GM19468 (cell line): ENCODE data around the gene CD209.
A peak's percentile ranks its signal among the peaks of the same experiment; 100 is the strongest.

Experiments used
- ATAC-seq: cut with Tn5 transposase; IDR thresholded peaks from one replicate; pipeline ENCODE4 v1.9.1; 2021; ENCODE audit warnings: mild to moderate bottlenecking, moderate library complexity, moderate number of reproducible peaks; ENCODE audit not compliant: unreplicated experiment; ENCODE audit errors: extremely low read depth

CD209 gene

DNA sequence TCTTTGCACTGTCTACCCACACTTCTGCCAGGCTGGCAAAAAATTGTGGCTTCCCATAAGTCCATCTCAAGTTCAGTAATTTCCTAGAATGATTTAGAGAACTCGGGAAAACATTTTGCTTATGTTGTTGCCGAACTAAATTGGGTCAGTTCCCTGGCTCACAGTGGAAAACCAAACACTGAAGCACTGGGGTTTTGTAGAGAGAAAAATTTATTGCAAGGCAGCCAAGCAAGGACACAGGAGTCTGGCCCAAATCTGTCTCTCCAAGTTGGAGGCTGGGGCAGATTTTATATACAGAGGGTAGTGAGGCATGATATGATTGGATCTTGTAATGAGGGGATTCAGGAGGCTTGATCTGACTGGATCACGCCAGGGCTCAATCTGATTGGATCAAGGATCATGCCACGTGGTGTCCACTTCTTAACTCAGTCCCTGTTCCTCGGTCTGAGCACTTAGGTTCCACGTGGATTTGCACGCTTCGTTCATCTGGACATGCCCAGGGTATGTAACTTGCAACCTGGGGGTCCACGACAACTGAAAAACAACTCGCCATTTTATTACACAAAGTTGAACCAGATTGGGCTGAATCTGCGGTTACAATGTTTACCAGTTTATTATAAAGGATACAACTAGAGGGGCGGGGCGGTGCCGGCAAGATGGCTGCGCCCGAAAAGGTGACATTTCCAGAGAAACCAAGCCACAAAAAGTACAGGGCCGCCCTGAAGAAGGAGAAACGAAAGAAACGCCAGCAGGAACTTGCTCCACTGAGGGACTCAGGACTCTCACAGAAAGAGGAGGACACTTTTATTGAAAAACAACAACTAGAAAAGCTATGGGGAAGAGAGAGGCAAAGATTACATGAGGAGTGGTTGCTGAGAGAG lies 7.3 kb downstream of the CD209 start:
- ATAC-seq, result no peak

DNA sequence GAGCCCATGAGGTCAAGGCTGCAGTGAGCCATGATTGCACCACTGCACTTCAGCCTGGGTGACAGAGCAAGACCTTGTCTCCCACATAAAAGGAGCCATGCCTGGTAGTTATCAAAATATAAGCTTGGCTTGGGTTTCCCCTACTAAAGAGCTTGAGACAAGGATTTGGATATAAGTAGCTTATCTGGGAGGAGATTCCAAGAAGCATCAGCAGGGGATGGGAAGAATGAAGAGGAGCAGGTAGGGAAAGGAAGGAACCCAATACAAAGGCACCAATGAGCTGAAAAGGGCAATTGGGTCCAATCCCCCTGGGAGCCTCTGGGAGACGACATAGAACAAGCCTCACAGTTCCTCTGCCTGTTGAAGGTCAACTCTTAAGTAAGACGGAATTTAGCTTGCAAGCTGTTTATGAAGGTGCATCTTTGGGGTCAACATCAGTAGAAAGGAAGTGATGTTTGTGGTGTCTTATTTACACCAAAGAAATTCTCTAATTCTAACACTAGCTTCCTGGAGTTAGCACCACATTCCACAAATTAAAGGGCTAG lies 8.1 kb downstream of the CD209 start:
- no peak for ATAC-seq

DNA sequence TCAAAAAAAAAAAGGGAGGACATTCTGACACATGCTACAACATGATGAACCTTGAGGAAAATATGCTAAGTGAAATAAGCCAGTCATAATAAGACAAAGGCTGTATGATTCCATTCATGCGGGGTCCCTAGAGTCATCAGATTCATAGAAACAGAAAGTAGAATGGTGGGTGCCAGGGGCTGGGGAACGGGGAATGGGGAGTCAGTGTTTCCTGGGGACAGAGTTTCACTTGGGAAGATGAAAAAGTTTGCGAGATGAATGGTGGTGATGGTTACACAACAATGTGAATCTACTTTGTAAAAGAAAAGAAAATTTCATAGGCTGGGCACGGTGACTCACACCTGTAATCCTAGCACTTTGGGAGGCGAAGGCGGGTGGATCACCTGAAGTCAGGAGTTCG lies 9.3 kb downstream of the CD209 start:
- ATAC-seq, result no peak

DNA sequence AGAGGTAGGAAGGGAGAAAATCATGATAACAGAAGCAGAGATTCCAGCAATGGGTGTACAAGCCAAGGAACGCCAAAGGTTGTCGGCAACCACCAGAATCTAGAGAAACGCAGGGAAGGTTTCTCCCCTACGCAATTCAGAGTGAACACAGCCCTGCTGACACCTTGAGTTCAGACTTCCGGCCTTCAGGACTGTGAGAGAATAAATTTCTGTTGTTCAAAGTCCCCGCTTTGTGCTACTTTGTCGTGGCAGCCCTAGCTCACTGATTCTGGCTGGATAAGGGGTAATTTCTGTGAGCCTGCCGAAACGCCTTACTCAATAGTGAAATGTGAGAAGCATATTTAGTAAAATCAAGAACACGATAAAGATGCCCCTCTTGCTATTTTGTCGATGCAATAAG lies 10.1 kb downstream of the CD209 start:
- no peak for ATAC-seq

DNA sequence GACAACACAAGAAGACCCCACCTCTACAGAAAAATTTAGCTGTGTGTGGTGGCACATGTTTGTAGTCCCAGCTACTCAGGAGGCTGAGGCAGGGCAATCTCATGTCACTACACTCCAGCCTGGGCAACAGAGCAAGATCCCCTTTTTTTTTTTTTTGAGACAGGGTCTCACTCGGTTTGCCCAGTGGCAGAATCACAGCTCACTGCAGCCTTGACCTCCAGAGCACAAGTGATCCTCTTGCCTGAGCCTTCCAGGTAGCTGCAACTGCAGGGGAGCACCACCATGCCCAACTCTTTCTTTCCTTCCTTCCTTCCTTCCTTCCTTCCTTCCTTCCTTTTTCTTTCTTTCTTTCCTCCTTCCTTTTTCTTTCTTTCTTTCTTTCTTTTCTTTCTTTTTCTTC lies 11.2 kb downstream of the CD209 start:
- no peak for ATAC-seq

DNA sequence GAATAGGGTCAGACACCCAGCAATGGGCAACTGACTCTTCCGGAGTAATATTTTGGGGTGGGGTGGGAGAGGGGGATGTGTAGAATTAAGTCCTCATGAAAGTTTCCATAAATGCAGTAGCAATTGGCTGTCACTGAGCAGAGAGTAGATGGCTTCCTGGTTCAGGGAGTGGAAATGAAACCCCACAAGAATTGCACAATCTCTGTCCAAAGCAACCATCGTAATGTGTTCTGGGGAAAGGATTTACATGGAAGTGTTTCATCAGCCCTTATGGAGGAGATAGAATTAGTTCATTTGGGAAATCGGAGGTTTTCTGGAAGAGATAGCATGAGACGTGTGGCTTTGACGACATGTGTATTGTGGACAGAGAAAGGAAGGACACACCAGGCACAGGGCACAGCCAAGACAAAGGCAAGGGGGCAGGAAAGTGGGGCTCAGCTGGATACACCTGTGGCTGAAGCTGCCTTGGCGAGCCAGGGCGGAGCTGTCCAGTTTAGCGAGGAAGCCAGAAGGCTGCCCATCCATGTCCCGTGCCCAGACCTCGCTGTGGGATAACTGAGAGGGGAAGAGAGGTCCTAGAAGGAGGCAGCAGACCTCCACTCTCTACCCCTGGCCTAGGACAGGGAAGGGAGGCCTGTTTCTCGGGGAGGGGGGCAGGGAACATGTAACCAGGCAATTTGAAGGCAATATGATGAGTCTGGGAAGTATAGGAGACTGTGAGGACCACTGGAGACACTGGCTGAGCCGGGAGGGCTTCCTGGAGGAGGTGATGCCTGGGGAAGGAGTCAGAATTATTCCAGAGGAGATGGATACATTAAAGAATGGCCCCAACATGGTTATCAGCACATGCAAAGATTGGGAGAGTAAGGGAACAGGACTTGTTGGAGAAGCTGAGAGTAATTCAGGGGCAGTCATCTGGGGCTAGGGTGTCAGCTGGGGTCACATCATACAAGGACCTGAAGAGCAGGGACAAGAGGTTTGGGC lies 12.8 kb downstream of the CD209 start:
- ATAC-seq, result no peak

DNA sequence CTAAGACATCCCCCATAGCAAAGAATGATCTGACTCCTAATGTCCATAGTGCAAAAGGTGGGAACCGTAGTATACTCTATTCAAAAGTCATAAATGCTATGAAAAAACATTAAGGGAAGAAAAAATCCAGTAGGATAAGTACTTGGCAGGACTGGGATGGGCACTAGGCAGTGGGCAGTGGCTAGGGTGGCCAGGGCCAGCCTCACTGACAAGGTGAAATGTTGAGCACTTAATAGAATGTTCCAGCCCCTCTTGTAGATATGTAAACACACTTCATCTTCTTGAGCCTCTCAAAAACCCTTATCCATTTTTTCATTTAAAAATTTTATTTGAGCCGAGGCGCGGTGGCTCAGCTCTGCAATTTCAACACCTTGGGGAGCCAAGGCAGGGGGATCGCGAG lies 14.0 kb downstream of the CD209 start:
- ATAC-seq, result no peak

DNA sequence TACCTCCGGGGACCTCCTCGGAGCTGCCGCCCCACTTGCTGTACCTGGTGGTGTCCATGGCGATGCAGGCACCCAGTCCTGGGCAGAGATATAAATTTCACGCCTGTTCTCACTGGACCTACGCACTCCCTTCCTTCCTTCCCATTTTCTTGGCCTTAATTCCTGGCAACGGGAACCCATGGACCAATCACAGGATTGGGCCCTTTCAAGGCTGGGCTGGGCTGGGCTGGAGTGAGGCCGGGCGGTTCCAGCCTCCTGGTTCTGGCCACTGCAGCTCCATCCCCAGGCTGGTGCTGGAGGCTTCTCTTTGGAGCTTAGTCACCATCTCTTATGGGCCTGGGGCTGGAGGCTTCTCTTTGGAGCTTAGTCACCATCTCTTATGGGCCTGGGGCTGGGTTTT lies 15.3 kb downstream of the CD209 start, which contains the start of gene CLEC4G:
Gene CLEC4G, minus strand, starts transcription at position 66 of the 400 bp plus-strand sequence. Its CDS starts 8 bp downstream, at position 58.
- ATAC-seq, result no peak

DNA sequence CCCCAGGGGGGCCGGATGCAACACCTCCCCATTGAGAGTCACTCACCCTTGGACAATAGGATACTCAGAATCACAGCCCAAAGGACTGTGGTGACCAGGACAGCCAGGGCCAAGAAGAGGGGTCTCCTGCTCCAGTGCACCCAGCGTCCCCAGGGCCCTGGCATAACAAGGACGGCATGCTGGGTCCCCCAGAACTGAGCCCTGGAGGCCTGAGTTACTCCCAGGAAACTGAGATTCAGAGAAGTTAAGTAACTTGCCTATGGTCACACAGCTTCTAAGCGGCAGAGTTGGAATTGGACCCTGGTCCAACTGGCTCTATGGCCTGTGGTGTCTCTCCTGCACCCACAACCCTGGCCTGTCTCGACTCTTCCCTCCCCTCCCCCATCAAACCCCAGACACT lies 15.7 kb downstream of the CD209 start:
- no peak for ATAC-seq

DNA sequence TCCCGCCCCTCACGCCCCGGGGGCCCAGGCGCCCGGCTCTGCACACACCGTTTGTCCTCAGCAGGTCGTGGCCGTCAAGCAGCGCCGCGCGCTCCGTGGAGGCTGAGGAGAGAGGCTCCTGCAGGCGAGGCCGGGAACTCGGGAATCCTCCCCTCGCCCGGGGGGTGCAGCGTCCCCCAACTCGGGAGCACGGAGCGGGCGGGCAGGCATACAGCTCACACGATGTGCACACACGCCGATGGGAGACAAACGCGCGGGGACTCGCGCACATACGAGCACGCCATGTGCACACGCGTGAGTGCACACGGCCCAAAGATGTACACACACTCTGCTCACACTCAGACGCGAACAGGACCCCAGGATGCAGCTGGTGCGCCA lies 16.1 kb downstream of the CD209 start:
- no peak for ATAC-seq

DNA sequence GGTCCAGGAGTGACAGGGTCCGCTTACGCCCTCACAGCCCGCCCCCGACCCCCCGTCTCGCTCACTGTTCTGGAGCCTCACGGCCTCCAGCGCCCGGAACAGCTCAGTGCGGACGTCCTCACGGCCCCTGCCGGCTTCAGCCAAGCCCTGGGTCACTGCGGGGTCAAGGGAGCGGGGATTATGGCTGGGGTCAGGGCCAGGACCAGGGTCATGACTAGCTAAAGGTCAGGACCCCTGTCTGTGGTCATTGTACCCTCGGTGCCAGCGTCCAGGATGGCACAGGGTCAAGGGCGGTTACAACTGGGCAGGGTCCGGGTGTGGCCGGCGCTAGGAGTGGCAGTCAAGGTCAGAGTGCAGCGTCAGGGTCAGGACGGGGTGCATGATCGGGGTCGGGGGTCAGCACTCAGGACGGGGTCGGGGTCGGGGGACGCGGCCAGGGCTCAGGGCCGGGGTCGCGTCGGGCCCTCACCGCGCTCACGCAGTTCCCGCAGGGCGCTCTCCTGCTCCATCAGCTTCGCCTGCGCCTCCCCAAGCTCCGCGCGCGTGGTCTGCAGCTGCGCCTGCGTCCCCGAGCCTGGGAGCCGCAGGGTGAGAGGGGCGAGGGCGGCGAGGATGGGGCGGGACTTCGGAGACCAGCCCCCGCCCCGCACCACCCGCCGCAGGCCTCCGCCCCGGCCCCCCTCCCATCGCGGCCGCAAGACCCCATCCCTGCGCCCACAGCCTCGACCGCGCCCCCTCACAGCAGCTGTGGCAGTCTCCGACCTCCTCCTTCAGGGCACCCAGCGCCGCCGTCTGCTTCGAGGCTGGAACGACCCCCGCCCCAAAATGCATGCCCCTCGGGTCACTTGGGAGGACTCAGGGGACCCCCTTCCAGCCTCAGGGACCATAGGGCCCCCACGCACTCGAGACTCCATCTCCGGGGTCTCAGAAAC lies 16.8 kb downstream of the CD209 start:
- ATAC-seq, result no peak

DNA sequence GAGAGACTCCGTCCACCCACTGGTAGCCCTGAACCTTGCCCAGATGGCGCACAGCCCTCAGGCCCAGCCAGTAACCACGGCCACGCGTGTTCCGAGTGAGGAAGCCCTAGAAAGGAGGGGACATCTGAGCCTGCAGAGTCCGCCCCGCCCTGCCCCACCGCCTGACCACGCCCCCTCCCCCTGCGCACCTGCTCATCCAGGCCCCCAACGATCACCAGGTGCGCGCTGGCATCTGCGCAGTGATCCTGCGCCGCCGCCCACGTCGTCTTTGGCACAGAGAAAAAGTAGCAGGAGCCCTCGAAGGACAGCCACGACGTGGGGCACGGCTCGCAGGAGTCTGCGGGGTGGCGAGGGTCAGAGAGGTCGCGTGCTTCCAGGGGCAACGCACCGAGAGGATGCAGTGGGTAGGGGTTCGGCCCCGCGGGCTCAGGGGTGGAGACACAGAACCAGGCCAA lies 17.5 kb downstream of the CD209 start:
- no peak for ATAC-seq

DNA sequence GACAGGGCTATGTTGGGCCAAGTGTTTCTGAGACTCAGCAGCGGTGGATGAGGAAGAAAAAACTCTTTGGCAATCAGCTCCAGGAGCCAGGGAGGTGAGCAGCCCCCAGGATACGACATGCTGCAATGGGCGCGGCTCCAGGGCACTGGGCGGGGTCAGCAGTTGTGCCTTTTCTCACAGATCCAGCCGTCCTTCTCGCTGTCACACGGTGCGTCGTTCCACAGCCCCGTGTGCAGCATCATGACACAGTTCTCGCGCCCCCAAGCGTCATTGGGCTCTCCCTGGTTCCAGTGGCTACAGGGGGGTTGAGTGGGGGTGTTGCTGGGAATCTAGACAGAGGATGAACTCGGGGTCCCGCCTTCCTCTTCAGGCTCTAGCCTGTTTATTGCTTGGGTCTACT lies 18.1 kb downstream of the CD209 start:
- ATAC-seq, result no peak

DNA sequence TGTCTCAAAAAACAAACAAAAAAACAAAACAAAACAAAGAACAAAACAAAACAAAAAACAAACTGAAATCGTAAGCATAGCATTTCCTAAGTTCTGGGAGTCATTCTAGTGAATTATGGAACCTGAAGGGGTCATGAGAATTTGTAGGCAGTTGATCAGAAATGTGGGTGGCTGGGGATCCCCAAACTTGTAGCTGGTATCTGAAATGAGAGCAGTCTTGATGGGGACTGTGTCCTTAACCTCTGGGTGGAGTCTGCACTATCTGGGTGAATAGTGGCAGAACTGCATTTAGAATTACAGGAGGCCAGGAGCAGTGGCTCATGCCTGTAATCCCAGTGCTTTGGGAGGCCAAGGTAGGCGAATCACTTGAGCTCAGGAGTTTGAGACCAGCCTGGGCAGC lies 21.5 kb downstream of the CD209 start:
- no peak for ATAC-seq

DNA sequence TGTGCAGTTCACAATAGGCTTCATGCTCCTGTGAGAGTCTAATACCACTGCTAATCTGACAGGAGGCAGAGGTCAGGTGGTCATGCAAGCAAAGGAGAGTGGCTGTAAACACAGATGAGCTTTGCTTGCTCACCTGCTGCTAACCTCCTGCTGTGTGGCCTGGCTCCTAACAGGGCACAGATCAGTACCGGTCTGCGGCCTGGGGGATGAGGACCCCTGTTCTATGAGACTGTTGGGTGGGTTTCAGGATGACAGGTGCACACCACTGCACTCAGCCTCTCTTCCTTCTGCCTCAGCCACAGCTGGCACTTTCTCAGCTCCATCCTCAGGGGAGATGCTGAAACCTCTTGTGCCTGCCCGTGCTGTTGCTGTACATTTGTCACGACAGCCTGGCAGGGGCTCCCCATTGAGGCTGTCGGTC lies 25.1 kb downstream of the CD209 start:
- ATAC-seq, result peak; percentile 26

DNA sequence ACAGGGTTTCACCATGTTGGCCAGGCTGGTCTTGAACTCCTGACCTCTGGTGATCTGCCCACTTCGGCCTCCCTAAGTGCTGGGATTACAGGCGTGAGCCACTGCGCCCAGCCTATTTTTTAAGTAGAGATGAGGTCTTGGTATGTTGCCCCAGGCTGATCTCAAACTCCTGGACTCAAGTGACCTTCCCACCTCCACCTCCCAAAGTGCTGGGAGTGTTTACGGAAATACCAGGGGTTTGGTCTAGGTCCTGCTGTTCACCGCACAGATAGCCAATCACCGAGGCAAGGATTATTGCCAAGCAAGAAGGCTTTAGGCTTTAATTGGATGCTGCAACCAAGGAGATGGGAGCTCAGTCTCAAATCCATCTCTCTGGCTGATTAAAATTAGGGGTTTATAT lies 27.0 kb downstream of the CD209 start:
- no peak for ATAC-seq

DNA sequence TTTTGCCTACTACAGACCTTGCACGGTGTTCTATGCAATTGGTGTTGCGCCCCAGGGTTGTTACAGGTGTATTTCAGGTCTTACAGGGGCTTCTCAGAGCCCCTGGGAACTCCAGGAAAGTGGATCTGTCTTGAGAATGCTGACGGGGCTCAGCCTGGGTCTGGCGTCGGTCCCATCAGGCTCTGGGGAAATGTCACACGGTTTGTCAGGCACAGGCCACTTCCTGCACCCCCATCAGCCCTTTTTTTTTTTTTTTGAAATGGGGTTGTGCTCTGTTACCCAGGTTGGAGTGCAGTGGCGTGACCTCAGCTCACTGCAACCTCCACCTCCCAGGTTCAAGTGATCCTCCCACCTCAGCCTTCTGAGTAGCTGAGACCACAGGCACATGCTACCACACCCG lies 28.7 kb downstream of the CD209 start:
- ATAC-seq, result no peak

DNA sequence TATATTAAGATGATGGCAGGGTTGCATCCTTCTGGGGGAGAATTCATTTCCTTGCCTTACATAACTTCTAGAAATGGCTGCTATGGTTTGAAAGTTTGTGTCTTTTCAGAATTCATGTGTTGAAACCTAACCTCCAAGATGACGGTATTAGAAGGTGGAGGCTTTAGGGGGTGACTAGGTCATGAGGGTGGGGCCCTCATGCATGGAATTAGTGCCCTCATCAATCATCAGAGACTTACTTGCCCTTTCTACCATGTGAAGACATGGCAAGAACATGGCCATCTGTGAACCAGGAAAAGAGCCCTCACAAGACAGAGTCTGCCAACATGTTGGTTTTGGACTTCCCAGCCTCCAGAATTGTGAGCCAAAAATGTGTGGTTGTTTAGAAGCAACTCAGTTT lies 30.6 kb downstream of the CD209 start:
- ATAC-seq, result no peak

DNA sequence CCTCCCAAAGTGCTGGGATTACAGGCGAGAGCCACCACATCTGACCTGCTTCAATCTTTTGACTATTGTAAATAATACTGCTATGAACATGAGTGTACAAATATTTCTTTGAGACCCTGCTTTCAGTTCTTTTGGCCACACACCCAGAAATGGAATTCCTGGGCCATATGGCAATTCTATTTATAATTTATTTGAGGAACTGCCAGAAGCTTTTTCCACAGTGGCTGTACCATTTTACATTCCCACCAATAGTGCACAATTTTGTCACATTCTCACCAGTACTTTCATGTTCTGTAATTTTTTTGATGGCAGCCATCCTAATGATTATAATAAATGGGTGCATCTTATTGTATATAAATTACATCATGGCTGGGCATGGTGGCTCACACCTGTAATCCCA lies 31.7 kb downstream of the CD209 start:
- ATAC-seq, result no peak

DNA sequence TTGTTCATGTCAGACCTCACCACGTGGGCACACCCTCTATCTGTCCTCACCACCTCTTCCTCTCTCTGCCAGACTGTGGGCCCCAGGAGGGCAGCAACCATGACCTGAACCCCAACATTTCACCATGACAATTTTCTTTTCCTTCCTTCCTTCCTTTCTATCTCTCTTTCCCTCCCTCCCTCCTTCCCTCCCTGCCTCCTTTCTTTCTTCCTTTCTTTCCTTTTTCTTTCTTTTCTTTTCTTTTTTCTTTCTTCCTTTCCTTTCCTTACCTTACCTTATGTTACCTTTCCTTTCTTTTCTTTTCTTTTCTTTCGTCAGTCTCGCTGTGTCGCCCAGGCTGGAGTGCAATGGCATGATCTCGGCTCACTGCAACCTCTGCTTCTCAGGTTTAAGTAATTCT lies 36.7 kb downstream of the CD209 start:
- ATAC-seq, result no peak
